Left ventricle myocardium inferior (tissue), 1 donor: Measurements from ENCODE around the gene OR52J3. TPM values are rescaled to one million over a fixed set of nuclear protein-coding genes. Genes with fewer than 3 reads are reported as not detected.
"Not testable (repeated sequence)": the region's sequence is repeated elsewhere in the genome, so short reads cannot be mapped to it uniquely, and the experiment has no call there.

Source experiments
- DNase-seq: peaks from one replicate; pipeline ENCODE4 v3.0.0-alpha.2; 2020
- H3K27ac ChIP-seq: fragments of 200-600 bp; replicated peaks from 2 replicates; pipeline ENCODE4 v1.8.0; 2021
- H3K27me3 ChIP-seq: fragments of 200-600 bp; 2 replicates; pipeline ENCODE4 v1.8.0; 2021; ENCODE audit warnings: low read depth
- H3K36me3 ChIP-seq: fragments of 200-600 bp; 2 replicates; pipeline ENCODE4 v1.8.0; 2021
- H3K4me1 ChIP-seq: fragments of 200-600 bp; 2 replicates; pipeline ENCODE4 v1.8.0; 2021
- H3K4me3 ChIP-seq: fragments of 200-600 bp; 2 replicates; pipeline ENCODE4 v1.8.0; 2021; ENCODE audit warnings: mild to moderate bottlenecking, moderate library complexity
- H3K9me3 ChIP-seq: fragments of 200-600 bp; replicated peaks from 2 replicates; pipeline ENCODE4 v1.8.0; 2021
- CTCF ChIP-seq: fragments of 200-600 bp; IDR thresholded peaks from 2 replicates; pipeline ENCODE4 v1.8.0; 2021; ENCODE audit warnings: antibody characterized with exemption, mild to moderate bottlenecking, borderline replicate concordance
- intact Hi-C: fragments of 100-400 bp; cut with micrococcal nuclease; formaldehyde crosslinking; loops from one replicate; pipeline ENCODE4 v1.11.0; 2022
- total RNA-seq: library from RNA; stranded (reverse); fragmentation: NEBNext Ultra II Directional; extraction: Animal tissue kit (Norgen Biotek cat#: 25700); gene quantifications from one replicate; pipeline ENCODE4 v1.2.1, GENCODE V29; 2021
- donor health status: DM: no; HTN: yes; CAD: no; lungs with severe emphysema.

The OR52J3 gene
- total RNA-seq, 1 donor from 2014 or later = not detected

GRCh38 chr11:5043380-5043779, 2.9 kb upstream of the OR52J3 start:
- no peak overlapping the region for H3K4me3 ChIP-seq
- H3K36me3 ChIP-seq = no peaks in the 10 kb centered on the region
- no peak for TF ChIP-seq CTCF
- DNase-seq = no peak
- no peaks in the 10 kb centered on the region for H3K4me1 ChIP-seq
- no peaks in the 10 kb centered on the region for H3K9me3 ChIP-seq
- H3K27ac ChIP-seq = no peak overlapping the region
- intact Hi-C loops = no loop called here
- no peaks in the 10 kb centered on the region for H3K27me3 ChIP-seq

- Histone ChIP-seq H3K27me3 (no peaks in the 10 kb centered on the region), H3K36me3 (no peaks in the 10 kb centered on the region)
- no peak for TF ChIP-seq CTCF
These were observed 516 bp downstream of the OR52J3 start for GRCh38 chr11:5046754-5047330.

GRCh38 chr11:5058679-5059078, 12.4 kb downstream of the OR52J3 start:
- H3K27ac ChIP-seq, H3K4me1 ChIP-seq, H3K4me3 ChIP-seq, H3K36me3 ChIP-seq, DNase-seq, H3K27me3 ChIP-seq, H3K9me3 ChIP-seq, intact Hi-C loops: not testable (repeated sequence)

More at GRCh38 chr11:5046754-5047330, 516 bp downstream of the OR52J3 start:
- DNase-seq = no peak
- no peaks in the 10 kb centered on the region for H3K9me3 ChIP-seq
- no peak overlapping the region for H3K27ac ChIP-seq
- intact Hi-C loops = no loop called here
- no peak overlapping the region for H3K4me3 ChIP-seq
- H3K4me1 ChIP-seq = no peaks in the 10 kb centered on the region

GRCh38 chr11:5059391-5059790, 13.1 kb downstream of the OR52J3 start, which contains the start of gene OR52E2:
Gene OR52E2 (minus strand): TSS chr11:5059627. CDS start chr11:5059627, 0 bp downstream.
- Histone ChIP-seq H3K27me3 (no peaks in the 10 kb centered on the region), H3K9me3 (no peaks in the 10 kb centered on the region), H3K4me1 (no peaks in the 10 kb centered on the region), H3K27ac (no peak within 1 kb of the TSS), H3K36me3 (no peaks in the 10 kb centered on the region), H3K4me3 (no peak within 1 kb of the TSS)
- no peak for TF ChIP-seq CTCF
- intact Hi-C loops = no loop called here
- no peak for DNase-seq

GRCh38 chr11:5065027-5065426, 18.7 kb downstream of the OR52J3 start:
- no peak overlapping the region for H3K27ac ChIP-seq
- no peaks in the 10 kb centered on the region for H3K27me3 ChIP-seq
- DNase-seq = no peak
- H3K9me3 ChIP-seq = no peaks in the 10 kb centered on the region
- H3K36me3 ChIP-seq = no peaks in the 10 kb centered on the region
- H3K4me3 ChIP-seq = no peak overlapping the region
- intact Hi-C loops = no loop called here
- H3K4me1 ChIP-seq = no peaks in the 10 kb centered on the region
- TF ChIP-seq CTCF = no peak

- Histone ChIP-seq H3K36me3 (no peaks in the 10 kb centered on the region), H3K4me1 (no peaks in the 10 kb centered on the region), H3K9me3 (no peaks in the 10 kb centered on the region), H3K27ac (no peak within 1 kb of the TSS), H3K4me3 (no peak within 1 kb of the TSS), H3K27me3 (no peaks in the 10 kb centered on the region)
- intact Hi-C loops = no loop called here
- TF ChIP-seq CTCF = no peak
- no peak for DNase-seq
These were observed 22.9 kb downstream of the OR52J3 start, which contains the start of gene OR52E1 for GRCh38 chr11:5069272-5069671. Gene OR52E1 (plus strand): TSS chr11:5069572.
